Middle frontal gyrus (tissue), 1 donor: ENCODE results near the gene NPIPA8.
"Not testable (repeated sequence)": the region's sequence is repeated elsewhere in the genome, so short reads cannot be mapped to it uniquely, and the experiment has no call there.

Experiments
- DNase-seq: peaks from one replicate; pipeline ENCODE4 v3.0.0-alpha.2; 2015; ENCODE audit warnings: low spot score; ENCODE audit errors: extremely low spot score

The NPIPA8 gene

DNA sequence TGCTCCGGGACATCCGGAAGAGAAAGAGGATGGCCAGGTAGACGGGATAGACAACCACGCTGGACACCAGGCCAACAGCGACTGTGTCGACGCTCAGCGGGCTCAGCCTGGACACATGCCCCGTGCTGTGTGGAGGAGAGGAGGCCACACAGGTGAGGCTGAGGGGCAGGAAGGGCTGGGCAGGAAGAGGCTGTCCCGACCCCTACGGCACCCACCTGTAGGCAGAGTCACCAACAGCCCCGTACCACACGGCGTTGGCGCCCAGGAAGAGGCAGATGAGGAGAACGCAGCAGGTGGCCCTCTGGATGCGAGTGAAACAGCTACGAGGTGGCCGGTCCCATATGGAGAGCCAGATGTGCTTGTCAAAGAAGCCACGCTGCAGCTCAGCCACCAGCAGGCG, at the start of gene NPIPA8:
Gene NPIPA8 (minus strand): TSS at position 101 of the 400 bp plus-strand sequence. CDS start 4,074 bp downstream, outside the sequence.
- not testable (repeated sequence) for DNase-seq

DNA sequence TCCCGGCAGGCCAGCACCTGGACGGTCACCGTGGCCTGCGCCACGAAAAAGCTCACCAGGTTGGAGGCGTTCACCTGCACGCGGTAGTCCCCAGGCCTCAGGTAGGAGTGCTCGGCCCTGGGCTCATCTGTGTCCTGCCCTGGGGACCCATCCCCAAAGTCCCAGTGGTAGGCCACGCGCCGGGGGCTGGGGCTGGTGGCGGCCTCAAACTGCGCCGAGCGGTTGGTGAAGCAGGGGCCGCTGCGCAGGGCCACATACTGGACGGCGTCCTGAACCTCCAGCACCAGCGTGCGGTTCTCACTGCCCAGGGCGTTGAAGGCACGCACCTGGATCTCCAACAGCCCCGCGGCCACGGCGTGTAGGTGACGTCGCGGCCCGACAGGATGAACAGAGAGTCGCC, 48.7 kb upstream of the NPIPA8 start:
- not testable (repeated sequence) for DNase-seq

DNA sequence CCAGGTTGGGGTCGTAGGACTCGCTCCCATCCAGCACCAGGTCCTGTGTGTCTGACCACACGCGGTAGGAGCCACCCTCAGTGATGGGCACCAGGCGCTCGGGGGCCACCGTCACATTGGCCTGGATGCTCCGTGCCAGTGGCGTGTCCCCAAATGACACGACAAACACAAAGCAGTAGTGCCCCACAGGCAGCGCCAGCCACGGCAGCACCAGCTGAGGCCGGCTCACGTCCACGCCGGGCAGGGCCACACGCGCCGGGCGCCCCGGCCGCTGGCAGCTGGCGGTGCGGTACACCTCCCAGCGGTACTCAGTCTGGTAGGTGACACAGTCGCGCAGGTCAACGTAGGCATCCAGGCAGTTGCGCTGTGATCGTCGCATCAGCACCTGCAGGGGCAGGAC, 48.3 kb upstream of the NPIPA8 start:
- DNase-seq: not testable (repeated sequence)

DNA sequence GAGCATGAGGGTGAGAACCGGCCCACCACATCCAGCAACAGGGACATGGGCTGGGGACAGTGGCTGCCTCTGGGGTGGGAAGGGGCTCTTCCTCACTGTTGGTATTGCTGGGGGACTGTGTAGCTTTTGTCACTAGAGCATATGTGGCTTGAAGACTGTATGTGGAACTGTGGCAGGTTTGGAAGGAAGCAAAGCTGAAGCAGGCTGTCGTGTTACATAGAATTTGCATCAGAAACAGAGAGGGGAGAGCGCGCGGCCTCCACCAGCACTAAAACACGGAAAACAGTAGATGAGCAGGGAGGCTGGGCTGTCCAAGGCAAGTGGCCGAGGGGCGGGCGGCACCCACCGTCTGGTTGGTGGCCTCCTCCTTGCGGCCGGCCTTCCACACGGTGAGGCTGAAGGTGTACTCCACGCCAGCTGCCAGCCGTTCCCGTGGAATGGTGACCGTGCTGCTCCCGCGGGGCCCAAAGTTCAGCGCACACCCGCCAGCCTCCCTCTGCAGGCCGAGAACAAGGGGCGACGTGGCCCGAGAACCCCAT, 47.6 kb upstream of the NPIPA8 start:
- DNase-seq: not testable (repeated sequence)

DNA sequence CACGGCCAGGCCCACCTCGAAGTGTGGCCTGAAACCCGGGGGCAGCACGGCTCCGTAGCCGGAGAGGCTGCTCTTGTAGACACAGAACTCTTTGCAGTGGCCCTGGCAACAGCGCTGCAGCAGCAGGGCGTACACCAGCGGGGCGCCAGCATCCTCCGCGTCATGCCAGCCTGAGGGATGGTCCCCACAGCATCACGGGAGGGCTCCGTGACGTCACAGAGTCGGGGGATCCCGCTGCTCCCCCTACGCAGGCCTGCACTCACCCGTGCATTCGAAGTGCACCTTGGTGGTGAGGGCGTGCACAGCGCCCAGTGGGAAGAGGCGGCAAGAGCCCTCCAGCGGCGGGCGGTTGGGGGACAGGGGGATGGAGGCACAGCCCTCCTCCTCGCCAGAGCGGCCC, 46.2 kb upstream of the NPIPA8 start:
- DNase-seq: not testable (repeated sequence)

DNA sequence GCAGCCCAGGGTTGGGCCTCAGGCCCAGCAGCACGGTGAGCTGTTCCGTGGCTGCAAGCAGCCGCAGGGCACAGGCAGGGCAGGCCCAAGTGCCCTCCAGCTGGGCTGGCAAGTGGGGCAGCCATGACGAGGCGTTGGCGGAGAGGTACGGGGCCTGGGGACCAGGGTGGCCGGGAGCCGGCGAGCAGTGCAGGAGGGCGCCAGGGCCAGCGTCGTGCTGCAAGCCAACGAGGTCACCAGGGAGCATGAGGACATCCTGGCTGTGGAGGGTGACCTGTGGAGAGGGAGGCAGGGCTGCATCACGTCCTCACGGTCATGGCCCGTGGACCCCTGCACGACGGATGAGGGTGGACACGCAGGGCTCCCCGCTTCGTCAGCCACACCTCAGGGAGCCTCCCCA, 11.2 kb upstream of the NPIPA8 start:
- DNase-seq: not testable (repeated sequence)

DNA sequence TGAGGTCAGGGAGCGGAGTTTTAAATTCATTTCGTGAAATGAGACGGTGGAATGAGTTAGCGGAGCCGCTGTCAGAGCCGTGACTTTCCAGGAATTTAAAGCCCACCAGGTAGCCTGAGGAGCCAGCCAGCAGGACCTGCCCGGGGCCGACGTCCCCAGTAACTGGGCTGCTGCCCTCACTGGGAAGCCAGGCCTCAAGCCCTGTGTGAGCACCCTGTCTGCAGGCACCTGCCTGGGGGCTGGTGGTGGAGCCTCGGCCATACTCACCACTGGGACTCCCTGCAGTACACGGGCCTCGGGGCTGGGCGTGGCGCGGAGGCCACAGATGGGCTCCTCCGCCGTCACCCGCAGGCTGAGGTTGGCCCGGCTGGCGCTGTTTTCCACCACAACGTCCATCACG, 10.5 kb upstream of the NPIPA8 start:
- DNase-seq: not testable (repeated sequence)

DNA sequence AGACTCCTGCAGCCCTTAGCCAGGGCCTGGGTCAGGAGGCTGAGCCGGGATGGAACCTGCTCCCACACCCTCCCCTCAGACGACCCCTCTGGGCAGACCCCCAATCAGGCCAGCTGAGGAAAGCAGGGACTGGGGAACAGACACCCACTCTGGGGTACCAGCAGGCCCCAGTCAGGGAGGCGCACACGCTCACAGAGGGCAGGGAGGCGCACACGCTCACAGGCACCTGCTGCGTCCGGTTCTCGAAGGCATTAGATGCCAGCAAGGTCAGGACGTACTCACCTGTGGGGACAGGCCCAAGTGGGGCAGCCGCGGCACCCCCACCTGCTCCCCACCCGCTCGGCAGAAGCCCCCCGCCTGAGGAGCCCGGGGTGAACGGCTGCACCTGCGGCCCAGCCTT, 8.1 kb upstream of the NPIPA8 start:
- not testable (repeated sequence) for DNase-seq

DNA sequence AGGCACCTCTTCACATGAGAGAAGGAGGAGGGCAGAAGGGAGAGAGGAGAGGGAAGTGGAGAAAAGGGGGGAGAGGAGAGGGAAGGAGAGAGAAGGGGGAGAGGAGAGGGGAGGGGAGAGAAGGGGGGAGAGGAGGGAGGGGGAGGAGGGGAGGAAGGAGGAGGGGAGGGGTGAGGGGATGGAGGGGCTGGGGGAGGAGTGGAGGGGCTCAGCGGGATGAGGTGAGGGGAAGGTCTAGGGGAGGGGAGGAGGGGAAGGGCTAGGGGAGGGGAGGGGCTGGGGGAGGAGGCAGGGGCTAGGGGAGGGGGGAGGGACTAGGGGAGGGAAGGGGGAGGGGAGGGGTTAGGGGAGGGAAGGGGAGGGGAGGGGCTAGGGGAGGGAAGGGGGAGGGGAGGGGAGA, 5.5 kb upstream of the NPIPA8 start:
- not testable (repeated sequence) for DNase-seq

DNA sequence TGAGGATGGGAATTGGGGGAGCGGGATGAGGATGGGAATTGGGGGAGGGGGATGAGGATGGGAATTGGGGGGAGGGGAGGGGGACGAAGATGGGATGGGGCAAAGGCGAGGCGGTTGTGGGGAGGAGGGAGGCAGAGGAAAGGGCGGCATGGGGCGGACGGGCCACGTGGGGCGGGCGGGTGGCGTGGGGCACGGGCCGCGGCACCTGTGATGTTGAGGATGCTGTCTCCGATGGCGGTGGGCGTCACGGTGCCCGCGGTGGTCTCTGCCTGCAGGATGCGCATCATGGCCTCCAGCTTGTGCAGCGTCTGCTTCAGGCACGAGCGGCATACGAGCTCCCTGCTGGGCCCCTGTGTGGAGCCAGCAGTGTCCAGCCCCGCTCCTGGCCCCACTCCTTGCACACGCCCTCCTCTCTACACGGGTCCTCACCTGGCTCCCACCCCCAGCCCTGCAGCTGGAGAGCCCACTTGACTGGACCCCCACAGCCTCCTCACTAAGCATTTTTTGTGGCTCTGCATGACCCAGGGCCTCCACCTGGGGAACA, 5.0 kb upstream of the NPIPA8 start:
- DNase-seq: not testable (repeated sequence)

DNA sequence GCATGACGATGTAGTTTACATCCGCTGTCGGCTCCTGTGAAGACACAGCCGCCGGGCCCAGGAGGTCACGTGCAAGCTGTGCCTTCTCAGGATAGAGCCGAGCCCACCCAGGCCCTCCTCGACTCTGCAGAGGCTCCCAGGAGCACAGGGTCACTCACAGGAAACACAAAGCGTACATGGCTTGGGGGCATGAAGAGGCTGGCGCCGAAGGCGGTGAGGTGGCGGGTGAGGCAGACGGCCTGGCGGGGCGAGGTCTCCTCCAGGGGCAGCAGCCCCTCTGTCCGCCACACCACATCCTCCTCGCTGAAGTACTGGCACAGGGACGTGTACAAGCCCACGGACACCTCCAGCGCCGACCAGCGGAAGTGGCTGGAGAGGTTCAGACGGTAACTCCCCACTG, 2.7 kb upstream of the NPIPA8 start:
- DNase-seq: not testable (repeated sequence)

DNA sequence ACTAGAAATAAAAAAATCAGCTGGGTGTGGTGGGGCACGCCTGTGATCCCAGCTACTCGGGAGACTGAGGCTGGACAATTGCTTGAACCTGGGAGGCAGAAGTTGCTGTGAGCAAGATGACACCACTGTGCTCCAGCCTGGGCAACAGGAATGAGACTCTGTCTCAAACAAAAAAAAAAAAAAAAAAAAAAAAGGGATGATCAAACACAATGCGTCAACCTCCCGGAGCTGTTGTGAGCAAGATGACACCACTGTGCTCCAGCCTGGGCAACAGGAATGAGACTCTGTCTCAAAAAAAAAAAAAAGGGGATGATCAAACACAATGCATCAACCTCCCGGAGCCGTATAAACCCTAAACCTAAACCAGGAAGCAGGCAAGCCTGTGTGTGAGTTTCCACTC, 24.7 kb downstream of the NPIPA8 start:
- not testable (repeated sequence) for DNase-seq

DNA sequence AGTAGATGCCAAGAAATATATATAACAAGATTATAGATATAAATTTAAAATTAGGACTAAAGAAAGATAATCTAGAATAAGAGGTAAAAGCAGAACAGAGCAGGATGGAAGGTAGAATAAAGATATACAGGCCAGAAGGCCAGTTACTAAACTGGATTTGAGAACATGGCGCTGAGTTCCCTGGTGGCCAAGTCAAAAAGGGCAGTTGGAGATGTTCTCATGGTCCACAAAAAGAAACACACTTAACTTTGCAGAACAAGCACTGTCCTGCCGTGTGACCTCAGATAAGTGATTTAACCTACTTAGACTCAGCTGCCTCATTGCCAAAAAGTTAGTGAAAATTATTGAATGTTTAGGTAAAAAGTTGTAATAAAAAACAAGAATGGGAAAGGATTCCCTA, 27.4 kb downstream of the NPIPA8 start:
- not testable (repeated sequence) for DNase-seq

DNA sequence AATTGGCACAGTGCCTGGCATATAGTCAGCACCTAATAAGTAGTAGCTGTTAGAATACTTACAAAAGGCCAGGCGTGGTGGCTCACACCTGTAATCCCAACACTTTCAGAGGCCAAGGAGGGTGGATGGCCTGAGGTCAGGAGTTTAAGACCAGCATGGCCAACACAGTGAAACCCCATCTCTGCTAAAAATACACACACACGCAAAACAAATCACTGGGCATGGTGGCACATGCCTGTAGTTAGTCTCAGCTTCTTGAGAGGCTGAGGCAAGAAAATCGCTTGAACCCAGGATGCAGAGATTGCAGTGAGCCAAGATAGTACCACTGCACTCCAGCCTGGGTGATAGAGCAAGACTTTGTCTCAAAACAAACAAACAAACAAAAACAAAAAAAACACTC, 29.3 kb downstream of the NPIPA8 start:
- not testable (repeated sequence) for DNase-seq

DNA sequence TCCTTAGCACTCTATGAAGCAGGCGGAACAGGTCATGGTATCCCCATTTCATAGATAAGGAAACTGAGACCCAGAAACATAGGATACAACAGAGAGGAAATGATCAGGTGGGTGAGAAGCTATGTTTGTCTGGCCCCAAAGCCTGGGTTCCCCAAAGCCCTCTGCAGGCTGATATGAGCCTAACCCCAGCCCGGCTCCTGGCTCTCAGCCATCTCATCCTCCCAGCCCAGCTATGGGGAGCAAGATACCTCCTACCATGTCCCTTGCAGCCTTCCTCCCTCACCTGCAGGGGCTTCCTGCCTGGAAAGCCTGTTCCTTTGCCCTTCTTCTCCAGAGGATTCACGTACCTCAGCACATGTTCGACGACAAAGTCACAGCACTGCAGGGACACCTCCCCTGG, 30.5 kb downstream of the NPIPA8 start:
- not testable (repeated sequence) for DNase-seq

DNA sequence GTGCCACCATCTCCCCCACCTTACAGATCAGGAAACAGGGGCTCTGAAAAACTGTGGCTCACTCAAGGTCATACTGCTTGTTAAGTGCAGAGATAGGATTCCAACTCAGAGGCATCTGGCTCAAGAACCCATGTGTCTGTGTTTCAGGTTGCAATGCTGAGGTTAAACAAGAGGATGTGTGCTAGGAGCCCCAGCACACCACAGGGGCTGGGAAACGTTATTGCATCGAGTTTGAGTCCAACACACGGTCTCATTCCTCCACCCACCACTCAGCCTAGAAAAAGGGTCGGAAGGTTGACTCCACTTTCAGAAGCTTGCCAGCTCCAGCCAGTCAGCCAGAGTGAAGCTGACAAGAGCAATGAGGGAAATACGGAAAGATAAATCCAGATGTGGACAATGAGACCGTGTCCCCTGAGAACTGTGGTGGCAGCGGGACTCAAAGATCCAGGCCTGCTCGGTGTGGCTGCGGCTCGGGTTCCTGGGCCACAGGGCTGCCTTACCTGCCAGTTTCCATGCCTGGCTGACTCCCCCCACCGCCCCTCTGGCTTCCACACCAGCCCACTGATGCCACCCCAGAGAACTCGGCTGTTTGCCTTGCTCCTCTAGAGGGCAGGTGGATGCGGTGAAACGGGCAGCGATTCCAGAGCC, 33.4 kb downstream of the NPIPA8 start:
- not testable (repeated sequence) for DNase-seq

DNA sequence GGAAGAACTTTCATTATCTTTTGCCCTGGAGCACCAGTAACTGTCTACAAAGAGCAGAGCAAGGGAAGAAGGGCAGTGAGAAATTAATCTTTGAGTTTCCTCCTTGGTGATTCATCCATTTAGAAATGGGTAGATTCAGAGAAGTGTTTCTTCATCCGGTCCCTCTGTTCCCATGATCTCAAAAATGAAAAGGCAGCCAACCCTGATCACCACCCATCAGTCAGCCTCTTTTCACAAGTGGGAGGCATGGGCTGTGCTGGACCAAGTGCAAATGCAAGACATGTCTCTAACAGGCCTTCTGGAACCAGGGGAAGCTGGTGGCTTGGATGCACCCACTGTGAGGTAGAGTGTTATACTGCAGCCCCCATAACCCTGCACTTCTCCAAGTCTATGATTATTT, 38.8 kb downstream of the NPIPA8 start:
- not testable (repeated sequence) for DNase-seq

DNA sequence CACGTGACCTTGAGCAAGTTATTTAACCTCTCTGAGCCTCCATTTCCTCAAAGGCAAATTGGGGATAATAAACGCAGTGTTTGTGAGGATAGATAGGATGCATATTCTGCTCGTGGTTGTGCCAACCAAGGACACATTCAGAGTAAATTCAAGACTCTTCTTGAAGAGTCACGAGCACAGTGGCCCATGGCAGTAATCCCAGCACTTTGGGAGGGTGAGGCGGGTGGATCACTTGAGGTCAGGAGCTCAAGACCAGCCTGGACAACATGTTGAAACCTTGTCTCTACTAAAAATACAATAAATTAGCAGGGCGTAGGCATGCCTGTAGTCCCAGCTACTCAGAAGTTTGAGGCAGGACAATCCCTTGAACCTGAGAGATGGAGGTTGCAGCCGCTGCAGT, 39.6 kb downstream of the NPIPA8 start:
- not testable (repeated sequence) for DNase-seq

DNA sequence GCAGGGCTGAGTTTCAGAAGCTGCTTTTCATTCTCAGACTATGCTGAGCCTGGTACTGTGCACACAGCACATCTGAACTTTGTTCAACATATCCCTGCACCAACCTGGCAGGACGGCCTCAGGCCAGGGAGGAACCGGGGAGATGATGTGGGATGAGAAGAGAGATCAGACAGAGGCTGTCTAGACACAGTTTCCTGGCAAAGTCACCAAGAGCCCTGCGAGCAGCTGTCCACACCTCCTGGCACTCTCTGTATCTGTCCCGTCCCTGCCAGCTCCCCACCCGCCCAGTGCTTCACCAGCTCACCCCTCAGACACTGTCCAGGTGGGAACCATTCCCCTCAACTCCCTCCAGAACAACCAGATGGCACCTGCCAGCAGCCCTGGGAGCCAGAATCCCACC, 42.2 kb downstream of the NPIPA8 start:
- DNase-seq: not testable (repeated sequence)

DNA sequence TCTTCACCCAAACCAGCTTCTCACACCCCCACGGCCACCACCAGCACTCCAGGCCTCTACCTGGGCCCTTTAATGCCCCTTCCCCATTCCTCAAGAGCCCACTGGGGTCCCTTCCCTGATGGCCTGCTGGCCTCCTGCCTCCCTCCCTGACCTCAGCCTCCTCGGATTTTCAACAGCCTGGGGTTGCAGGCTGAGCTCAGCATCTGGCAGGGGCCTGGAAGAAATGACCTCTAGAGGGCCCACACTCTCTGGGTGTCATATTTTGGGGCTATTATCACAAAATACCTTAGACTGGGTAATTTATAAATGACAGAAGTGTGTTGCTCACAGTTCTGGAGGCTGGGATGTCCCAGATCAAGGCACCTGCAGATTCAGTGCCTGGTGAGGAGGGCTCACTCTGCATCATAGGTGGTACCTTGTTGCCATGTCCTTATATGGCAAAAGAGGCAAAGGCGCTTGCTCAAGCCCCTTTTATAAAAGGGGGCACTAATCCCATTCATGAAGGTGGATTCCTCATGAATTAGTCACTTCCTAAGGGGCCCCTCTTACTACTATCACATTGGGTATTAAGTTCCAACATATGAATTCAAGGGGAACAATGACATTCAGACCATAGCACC, 43.1 kb downstream of the NPIPA8 start:
- DNase-seq: not testable (repeated sequence)

DNA sequence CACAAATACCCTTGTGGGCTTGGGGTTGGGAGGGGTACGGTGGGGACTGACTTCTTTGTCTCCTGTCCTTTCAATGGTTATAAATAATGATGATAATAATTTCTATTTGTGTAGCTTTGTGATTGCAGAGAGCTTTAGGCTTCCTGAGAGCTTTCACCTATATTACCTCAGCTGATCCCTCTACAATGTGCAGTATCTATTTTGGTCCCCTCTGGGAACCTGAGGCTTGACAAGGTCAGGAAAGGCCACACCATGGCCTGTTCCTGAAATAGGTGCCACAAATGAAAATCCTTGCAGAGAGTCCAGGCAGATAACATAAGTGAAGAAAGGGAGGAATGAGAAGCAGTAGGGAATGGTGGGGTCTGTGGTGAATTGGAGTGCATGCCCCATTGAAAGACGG, 45.6 kb downstream of the NPIPA8 start:
- not testable (repeated sequence) for DNase-seq

DNA sequence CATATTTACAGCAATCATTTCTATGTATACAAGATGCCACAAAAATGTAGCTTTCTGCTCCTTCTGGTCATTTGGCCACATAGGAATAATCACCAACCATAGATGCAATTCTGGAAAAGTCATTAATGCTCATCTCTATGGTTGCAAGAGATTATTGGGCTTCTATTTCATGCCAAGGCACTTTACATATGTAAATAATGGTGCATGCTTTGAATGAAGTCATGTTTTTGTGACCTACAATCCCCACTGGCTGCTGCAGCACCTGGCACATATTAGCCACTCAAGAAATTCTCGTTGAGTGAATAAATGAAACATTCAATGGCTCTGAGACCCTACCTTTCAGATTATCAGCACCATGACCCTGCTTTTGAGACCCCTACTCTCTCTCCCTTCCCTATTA, 50.2 kb downstream of the NPIPA8 start:
- not testable (repeated sequence) for DNase-seq
